ENCODE results near the gene CEACAM20.
"Not testable (repeated sequence)": the region's sequence is repeated elsewhere in the genome, so short reads cannot be mapped to it uniquely, and the experiment has no call there.

Gene CEACAM20

DNA sequence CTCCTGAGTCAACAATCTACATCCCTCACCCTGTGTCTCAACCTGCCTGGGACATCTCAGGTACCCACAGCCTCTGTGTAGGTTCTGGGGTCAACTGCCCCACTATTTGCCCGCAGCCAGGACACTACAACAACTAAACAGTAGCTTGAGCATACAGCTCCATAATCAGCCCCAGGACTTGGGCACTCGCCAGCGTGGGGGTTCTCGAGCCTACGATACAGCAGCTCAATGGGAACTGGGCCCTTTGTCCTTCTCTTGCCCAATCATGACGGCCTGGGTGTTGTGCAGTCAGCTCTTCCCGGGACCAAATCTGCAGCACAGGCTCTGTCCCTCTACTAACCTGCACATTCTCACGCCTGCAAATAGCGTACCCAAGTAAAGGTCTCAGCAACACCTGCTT, 30.5 kb downstream of the CEACAM20 start:
- DNase-seq = no peak

DNA sequence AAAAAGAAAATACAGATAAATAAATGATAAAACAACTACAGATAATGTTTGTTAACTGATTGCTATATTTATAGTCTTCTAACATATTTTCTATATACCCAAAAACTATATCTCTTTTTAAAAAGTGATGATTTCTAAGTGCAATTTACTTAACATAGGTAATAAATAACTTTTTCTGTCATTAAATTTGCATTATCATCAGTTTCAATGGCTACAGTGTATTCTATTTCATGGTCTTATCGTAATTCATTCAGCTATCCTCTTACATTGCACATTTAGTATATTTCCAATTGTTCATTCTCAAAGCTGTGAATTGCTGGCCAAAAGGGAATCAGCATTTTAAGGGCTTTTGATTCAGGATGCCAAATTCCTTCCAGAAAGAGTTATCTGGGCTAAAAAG, 32.8 kb downstream of the CEACAM20 start:
- no peak for DNase-seq
- no peak overlapping the region for H3K9ac ChIP-seq (ENCODE audit: low read depth, low read length)
- no peak overlapping the region for H2AFZ ChIP-seq (ENCODE audit: low read depth, low read length)
- H3K79me2 ChIP-seq (ENCODE audit: insufficient read depth, low read length) = peaks cover 75% of the 10 kb centered on the region
- H3K4me1 ChIP-seq (ENCODE audit: insufficient read depth, low read length) = peaks cover 33% of the 10 kb centered on the region
- no peak for ATAC-seq (ENCODE audit: insufficient read depth, low read depth)
- TF ChIP-seq, protein P1, sequence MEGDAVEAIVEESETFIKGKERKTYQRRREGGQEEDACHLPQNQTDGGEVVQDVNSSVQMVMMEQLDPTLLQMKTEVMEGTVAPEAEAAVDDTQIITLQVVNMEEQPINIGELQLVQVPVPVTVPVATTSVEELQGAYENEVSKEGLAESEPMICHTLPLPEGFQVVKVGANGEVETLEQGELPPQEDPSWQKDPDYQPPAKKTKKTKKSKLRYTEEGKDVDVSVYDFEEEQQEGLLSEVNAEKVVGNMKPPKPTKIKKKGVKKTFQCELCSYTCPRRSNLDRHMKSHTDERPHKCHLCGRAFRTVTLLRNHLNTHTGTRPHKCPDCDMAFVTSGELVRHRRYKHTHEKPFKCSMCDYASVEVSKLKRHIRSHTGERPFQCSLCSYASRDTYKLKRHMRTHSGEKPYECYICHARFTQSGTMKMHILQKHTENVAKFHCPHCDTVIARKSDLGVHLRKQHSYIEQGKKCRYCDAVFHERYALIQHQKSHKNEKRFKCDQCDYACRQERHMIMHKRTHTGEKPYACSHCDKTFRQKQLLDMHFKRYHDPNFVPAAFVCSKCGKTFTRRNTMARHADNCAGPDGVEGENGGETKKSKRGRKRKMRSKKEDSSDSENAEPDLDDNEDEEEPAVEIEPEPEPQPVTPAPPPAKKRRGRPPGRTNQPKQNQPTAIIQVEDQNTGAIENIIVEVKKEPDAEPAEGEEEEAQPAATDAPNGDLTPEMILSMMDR (IDR thresholded peaks at IDR 0.05; ENCODE audit: borderline replicate concordance, extremely low read depth, low read length, poor library complexity, severe bottlenecking) = no peak
- no peak for TF ChIP-seq EZH2 (IDR thresholded peaks at IDR 0.05; ENCODE audit: borderline replicate concordance, low read depth, low read length, severe bottlenecking)
- H3K36me3 ChIP-seq (ENCODE audit: insufficient read depth, low read length) = peaks cover 86% of the 10 kb centered on the region
- H3K27me3 ChIP-seq (ENCODE audit: insufficient read depth, low read length, poor library complexity) = no peaks in the 10 kb centered on the region
- H3K9me3 ChIP-seq (ENCODE audit: insufficient read depth, low read length, severe bottlenecking) = peaks cover 89% of the 10 kb centered on the region
- no peak overlapping the region for H3K4me2 ChIP-seq (ENCODE audit: insufficient read depth, low read length)
- no peak overlapping the region for H3K27ac ChIP-seq (ENCODE audit: low read length)
- peak overlapping the region in 1 of 2 experiments; percentile 98; a peak in 1 of 4 replicates for H3K4me3 ChIP-seq (ENCODE audit: low read depth in 1 of 2, low read length in 2 of 2)
- H4K20me1 ChIP-seq (ENCODE audit: insufficient read depth, low read length) = no peaks in the 10 kb centered on the region

More for the DNA sequence above, 30.5 kb downstream of the CEACAM20 start:
- Histone ChIP-seq H2AFZ (ENCODE audit: low read depth, low read length) (no peak overlapping the region), H3K4me1 (ENCODE audit: insufficient read depth, low read length) (peaks cover 33% of the 10 kb centered on the region), H3K27me3 (ENCODE audit: insufficient read depth, low read length, poor library complexity) (no peaks in the 10 kb centered on the region), H3K9ac (ENCODE audit: low read depth, low read length) (no peak overlapping the region), H3K79me2 (ENCODE audit: insufficient read depth, low read length) (peaks cover 59% of the 10 kb centered on the region), H3K4me3 (ENCODE audit: low read depth in 1 of 2, low read length in 2 of 2) (peak overlapping the region; percentile 87 to 98; a peak in 3 of 4 replicates), H3K27ac (ENCODE audit: low read length) (peak overlapping the region; percentile 98), H3K9me3 (ENCODE audit: insufficient read depth, low read length, severe bottlenecking) (peaks cover 70% of the 10 kb centered on the region), H3K4me2 (ENCODE audit: insufficient read depth, low read length) (peak overlapping the region; percentile 83), H3K36me3 (ENCODE audit: insufficient read depth, low read length) (peaks cover 64% of the 10 kb centered on the region), H4K20me1 (ENCODE audit: insufficient read depth, low read length) (no peaks in the 10 kb centered on the region)
- TF ChIP-seq EZH2 (IDR thresholded peaks at IDR 0.05; ENCODE audit: borderline replicate concordance, low read depth, low read length, severe bottlenecking) = no peak
- TF ChIP-seq, protein P1 (IDR thresholded peaks at IDR 0.05; ENCODE audit: borderline replicate concordance, extremely low read depth, low read length, poor library complexity, severe bottlenecking) = no peak
- no peak for ATAC-seq (ENCODE audit: insufficient read depth, low read depth)

DNA sequence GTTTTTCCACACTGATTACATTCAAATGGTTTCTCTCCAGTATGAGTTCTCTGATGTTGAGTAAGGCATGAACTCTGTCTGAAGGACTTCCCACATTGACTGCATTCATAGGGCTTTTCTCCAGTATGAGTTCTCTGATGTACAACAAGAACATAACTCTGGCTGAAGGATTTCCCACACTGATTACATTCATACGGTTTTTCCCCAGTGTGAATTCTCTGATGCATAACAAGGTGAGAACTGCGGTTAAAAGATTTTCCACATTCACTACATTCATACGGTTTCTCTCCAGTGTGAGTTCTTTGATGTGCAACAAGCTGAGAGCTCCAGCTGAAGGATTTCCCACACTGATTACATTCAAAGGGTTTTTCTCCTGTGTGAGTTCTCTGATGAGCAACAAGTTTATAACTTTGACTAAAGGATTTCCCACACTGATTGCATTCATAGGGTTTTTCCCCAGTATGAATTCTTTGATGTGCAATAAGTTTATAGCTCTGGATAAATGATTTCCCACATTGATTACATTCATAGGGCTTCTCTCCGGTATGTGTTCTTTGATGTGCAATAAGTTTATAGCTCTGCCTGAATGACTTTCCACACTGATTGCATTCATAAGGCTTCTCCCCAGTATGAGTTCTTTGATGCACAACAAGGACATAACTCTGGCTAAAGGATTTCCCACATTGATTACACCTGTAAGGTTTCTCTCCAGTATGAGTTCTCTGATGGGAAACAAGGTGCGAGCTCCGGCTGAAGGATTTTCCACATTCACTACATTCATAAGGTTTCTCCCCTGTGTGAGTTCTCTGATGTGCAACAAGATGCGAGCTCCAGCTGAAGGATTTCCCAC, 52.7 kb downstream of the CEACAM20 start:
- Histone ChIP-seq H3K4me3 (ENCODE audit: low read depth in 1 of 2, low read length in 2 of 2) (no peak overlapping the region), H4K20me1 (ENCODE audit: insufficient read depth, low read length) (no peaks in the 10 kb centered on the region), H2AFZ (ENCODE audit: low read depth, low read length) (no peak overlapping the region), H3K27me3 (ENCODE audit: insufficient read depth, low read length, poor library complexity) (no peaks in the 10 kb centered on the region), H3K4me1 (ENCODE audit: insufficient read depth, low read length) (no peaks in the 10 kb centered on the region), H3K79me2 (ENCODE audit: insufficient read depth, low read length) (no peaks in the 10 kb centered on the region), H3K36me3 (ENCODE audit: insufficient read depth, low read length) (peaks cover 70% of the 10 kb centered on the region), H3K9me3 (ENCODE audit: insufficient read depth, low read length, severe bottlenecking) (peaks cover 88% of the 10 kb centered on the region), H3K9ac (ENCODE audit: low read depth, low read length) (no peak overlapping the region), H3K4me2 (ENCODE audit: insufficient read depth, low read length) (no peak overlapping the region), H3K27ac (ENCODE audit: low read length) (no peak overlapping the region)
- ATAC-seq (ENCODE audit: insufficient read depth, low read depth) (no peak), DNase-seq (no peak)
- TF ChIP-seq EZH2 (IDR thresholded peaks at IDR 0.05; ENCODE audit: borderline replicate concordance, low read depth, low read length, severe bottlenecking) = no peak
- TF ChIP-seq, protein P1 (IDR thresholded peaks at IDR 0.05; ENCODE audit: borderline replicate concordance, extremely low read depth, low read length, poor library complexity, severe bottlenecking) = no peak

DNA sequence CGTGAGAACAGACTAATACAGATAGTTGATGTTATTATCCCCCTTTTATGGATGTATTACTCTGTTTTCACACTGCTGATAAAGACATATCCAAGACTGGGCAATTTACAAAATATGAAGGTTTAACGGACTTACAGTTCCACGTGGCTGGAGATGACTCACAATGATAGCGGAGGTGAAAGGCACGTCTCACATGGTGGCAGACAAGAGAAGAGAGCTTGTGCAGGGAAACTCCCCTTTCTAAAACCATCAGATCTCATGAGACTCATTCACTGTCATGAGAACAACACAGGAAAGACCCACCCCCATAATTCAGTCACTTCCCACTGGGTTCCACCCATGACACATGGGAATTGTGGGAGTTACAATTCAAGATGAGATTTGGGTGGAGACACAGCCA, 60.7 kb downstream of the CEACAM20 start:
- H4K20me1 ChIP-seq (ENCODE audit: insufficient read depth, low read length); H3K27ac ChIP-seq (ENCODE audit: low read length); H3K9ac ChIP-seq (ENCODE audit: low read depth, low read length); H3K79me2 ChIP-seq (ENCODE audit: insufficient read depth, low read length); H3K4me2 ChIP-seq (ENCODE audit: insufficient read depth, low read length); H3K27me3 ChIP-seq (ENCODE audit: insufficient read depth, low read length, poor library complexity); DNase-seq; H3K4me1 ChIP-seq (ENCODE audit: insufficient read depth, low read length); H3K4me3 ChIP-seq (ENCODE audit: low read depth in 1 of 2, low read length in 2 of 2); ATAC-seq (ENCODE audit: insufficient read depth, low read depth); H3K36me3 ChIP-seq (ENCODE audit: insufficient read depth, low read length); H2AFZ ChIP-seq (ENCODE audit: low read depth, low read length): not testable (repeated sequence)
- H3K9me3 ChIP-seq (ENCODE audit: insufficient read depth, low read length, severe bottlenecking) = peaks cover 28% of the 10 kb centered on the region

DNA sequence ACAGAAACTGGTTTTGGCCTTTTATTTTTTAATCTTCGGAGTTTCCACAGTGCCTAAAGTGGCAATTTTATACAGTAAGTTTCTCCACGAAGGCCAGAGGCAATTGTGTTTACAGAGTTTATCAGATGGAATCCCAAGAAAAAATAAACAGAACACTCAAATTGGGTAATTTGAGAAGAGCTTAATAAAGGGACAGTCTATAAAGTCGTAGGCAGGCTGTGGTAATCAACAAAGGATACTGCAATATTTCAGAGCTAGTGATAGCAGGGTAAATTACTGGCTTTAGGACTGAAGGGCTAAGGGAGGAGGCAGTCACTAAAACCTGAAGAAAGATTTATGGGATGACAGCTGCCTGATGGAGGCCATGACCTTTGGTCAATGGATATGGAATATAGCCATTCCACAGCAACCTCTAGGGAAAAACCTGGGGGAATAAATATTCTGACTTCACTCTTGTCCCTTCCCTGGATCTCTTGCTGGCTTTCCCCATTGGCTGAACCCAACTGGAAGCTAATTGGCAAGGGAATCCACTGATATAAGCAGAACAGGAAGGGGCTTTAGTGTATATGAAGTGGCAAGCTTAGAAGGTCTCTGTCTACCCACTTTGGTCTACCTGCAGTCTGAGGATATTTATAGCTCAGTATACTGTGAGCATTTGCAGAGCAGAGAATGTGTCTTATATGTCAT, 66.7 kb downstream of the CEACAM20 start:
- H3K4me1 ChIP-seq (ENCODE audit: insufficient read depth, low read length); H3K4me3 ChIP-seq (ENCODE audit: low read depth in 1 of 2, low read length in 2 of 2); ATAC-seq (ENCODE audit: insufficient read depth, low read depth); H3K9ac ChIP-seq (ENCODE audit: low read depth, low read length); H3K4me2 ChIP-seq (ENCODE audit: insufficient read depth, low read length); H3K36me3 ChIP-seq (ENCODE audit: insufficient read depth, low read length); H3K79me2 ChIP-seq (ENCODE audit: insufficient read depth, low read length); DNase-seq; H3K27me3 ChIP-seq (ENCODE audit: insufficient read depth, low read length, poor library complexity); H4K20me1 ChIP-seq (ENCODE audit: insufficient read depth, low read length); H2AFZ ChIP-seq (ENCODE audit: low read depth, low read length); H3K27ac ChIP-seq (ENCODE audit: low read length): not testable (repeated sequence)
- peaks cover 10% of the 10 kb centered on the region for H3K9me3 ChIP-seq (ENCODE audit: insufficient read depth, low read length, severe bottlenecking)

Measured in DND-41 (cell line).